Measurements from ENCODE around the gene ZFP3.
"Not testable (repeated sequence)": the region's sequence is repeated elsewhere in the genome, so short reads cannot be mapped to it uniquely, and the experiment has no call there.

ZFP3 gene

DNA sequence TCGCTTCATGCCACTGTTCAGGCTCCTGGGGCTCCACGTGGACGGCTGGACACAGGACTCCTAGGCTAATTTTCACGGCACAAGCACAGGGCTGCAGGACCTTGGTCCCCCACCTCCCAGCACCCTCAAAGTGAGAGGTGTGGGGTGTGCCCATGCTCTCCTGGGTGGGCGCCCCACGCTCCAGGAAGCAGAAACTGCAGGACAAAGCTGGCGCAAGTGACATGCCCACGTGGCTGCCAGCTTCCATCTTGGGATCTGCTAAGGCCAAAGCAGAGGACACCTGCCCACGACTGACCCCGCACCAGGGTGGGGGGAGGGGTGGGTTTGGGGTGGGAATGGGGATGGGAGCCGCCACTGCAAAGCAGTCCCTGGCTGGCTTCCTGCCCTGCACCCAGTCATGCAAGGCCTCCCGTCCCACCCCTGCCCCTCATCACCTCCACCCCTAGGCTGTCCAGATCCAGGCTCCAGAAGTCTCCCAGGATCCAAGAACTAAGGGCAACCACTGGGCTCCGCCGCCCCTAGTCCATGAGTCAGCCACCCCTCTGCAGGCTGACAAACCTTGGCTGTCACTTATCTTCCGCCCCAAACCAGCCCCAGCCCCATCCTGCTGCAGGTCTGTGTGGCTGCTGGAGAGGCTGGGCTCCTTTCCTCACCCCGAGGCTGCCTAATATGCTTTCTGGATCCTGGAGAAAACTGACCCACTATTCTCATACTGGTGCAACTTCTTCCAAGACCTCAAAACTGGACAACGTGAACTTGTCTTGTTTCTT is 48.6 kb downstream of the ZFP3 start:
- DNase-seq, result no peak

DNA sequence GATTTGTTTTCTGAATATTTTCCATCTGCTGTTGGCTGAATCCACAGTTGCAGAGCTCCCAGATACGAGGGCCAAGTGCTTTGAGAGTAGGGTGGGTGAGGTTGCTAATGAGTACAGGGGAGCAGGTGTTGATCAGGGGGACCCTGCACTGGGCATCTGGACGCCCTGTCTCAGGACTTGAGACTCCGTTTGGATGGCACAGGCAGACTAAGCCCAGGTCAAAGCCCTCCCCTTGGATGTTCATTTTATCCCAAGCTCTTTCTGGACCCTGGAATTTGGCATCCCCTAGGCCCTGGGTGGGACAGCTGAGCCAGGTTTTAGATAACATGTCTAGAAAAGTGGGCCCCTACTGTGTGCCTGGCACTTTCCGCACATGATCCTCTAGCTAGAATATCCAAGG is 49.6 kb downstream of the ZFP3 start:
- no peak for DNase-seq

- not testable (repeated sequence) for DNase-seq
Observed at GRCh38 chr17:5128387-5128786, 50.1 kb downstream of the ZFP3 start.

DNA sequence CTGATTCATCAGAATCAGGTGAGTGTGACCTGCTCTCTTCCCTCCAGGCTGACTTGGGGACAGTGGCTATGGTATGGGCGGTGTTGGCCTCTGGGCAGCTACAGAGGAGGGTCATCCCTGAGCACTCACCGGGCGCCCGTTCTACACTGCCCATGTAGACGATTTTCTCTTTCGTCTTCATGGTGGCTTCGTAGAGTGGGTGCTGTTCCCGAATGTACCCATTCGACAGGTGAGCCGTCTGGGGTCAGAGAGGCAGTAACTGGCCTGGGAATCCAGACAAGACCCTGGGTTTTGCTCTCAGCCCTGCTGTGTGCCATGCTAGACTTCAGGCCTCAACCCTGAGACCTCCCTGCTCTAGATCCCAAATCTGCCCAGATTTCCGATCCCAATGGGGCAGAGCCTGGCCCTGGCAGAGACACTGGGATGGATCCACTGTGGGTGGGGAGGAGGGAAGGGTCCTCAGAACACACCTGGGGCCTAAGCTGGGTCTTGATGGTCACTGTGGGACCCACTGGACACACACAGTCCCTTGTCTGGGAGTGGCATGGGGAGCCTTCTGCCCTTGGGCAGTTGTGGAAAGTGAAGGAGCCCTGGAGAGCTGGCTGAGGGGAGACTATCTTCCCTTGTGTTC is 50.8 kb downstream of the ZFP3 start:
- DNase-seq, result no peak

- DNase-seq, result not testable (repeated sequence)
Observed at GRCh38 chr17:5129770-5130169, 51.5 kb downstream of the ZFP3 start.

- DNase-seq, result not testable (repeated sequence)
Observed at GRCh38 chr17:5130261-5130660, 52.0 kb downstream of the ZFP3 start.

GRCh38 chr17:5130687-5131086 is 52.4 kb downstream of the ZFP3 start:
- not testable (repeated sequence) for DNase-seq

DNA sequence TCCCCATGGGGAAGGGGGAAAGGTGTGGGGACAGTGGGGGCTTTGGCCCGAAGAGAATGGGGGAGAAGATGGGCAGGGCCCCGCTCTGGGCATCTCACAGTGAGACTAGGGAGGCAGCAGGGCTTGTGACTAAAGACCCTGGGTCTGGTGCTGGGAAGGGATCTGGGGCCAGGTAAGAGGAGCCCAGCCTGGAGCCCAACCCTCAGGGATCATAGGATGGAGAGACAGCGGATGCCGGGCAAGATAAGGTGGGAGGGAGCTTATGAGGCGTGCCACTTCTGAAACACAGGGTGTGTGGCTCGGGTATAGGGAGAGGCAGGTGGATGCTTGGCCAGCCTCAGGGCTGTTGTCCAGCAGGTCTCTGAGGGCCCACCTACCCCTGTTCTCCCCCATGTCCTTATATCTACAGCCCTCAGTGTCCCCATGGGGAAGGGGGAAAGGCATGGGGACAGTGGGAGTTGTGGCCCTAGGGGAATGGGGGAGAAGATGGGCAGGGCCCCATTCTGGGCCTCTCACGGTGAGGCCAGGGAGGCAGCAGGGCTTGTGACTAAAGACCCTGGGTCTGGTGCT is 53.0 kb downstream of the ZFP3 start:
- DNase-seq, result no peak

- not testable (repeated sequence) for DNase-seq
Observed at GRCh38 chr17:5131799-5132502, 53.7 kb downstream of the ZFP3 start.

DNA sequence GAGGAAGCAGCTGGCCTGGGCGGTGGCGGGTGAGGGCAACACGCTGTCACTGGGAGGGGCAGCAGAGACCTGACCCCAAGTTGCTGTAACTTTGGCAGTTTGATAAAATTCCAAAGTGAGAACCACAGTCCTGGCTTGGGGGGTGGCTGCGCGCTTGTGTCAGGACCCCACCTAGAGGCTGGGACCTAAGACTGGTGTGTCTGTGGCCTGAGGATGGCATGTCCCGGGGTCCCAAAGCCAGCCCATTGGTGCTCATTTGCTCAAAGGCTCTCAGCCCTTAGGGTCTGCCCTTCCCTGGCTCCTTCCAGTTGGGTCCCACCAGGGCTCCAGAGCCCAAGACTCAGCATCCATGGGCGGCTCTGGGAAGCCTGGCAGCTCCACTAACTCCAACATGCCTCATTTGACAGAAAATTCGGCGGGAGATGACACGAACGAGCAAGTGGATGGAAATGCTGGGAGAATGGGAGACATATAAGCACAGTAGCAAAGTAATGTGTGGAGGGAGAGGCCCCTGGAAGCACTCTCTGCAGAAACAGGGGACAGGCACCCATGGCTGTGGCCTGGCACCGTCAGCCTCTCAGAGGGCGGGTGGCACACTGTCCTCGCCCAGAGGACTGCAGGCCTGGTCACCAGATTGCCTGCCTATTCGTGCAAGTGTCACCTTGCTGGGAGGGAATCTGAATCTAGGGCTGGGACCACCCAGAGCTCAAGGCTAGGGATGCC is 54.4 kb downstream of the ZFP3 start:
- not testable (repeated sequence) for DNase-seq

DNA sequence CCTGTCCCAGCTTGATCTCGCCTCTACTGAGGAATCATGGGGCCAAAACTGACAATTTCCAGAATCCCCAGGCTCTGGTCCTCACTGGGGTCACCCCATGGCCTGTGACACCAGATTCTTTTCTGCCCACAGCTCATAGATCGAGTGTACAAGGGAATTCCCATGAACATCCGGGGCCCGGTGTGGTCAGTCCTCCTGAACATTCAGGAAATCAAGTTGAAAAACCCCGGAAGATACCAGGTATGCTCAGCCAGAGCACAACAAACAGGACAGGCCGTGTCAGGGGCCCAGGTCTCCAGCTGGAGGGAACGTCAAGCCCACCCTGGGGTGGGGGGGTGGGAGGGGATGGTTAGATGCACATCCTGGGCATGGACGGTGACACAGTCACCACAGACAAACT is 55.0 kb downstream of the ZFP3 start:
- no peak for DNase-seq

DNA sequence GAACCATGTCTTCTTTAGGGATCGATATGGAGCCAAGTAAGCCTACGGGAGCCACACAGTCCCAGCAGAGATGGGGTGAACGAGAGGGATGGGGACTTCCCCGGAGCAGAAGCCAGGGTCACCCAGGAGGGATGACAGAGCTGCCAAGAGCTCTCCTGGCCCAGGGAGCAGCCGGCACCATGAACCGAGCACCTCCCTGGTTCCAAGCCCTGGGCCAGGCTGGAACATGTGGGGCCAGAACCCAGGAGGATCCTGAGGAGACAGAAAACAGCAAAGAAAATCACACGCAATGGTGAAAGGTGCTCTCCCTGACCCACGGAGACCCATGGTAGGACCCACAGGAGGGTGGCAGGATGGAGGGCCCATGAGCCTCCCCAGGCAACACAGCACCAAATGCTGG is 55.7 kb downstream of the ZFP3 start:
- not testable (repeated sequence) for DNase-seq

DNA sequence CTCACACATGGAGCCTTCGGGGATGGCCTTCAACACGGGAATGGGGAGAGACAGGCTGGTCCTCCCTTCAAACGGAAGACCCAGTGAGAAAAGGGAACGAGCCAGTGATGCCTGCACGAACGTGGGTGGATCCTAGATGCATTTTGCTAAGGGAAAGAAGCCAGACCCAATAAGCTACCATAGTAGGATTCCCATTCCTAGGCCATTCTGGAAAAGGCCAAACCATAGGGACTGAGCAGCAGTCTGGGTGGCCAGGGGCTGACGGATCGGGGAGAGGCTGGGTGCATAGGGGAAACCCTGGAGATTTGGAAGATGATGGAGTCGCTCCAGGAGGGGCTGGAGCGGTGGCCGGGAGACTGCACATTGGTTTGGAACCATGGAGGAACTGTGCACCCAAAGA is 56.3 kb downstream of the ZFP3 start:
- DNase-seq, result not testable (repeated sequence)

GRCh38 chr17:5135131-5135712 is 57.0 kb downstream of the ZFP3 start:
- not testable (repeated sequence) for DNase-seq

- no peak for DNase-seq
Observed at GRCh38 chr17:5135726-5136579, 57.7 kb downstream of the ZFP3 start.

DNA sequence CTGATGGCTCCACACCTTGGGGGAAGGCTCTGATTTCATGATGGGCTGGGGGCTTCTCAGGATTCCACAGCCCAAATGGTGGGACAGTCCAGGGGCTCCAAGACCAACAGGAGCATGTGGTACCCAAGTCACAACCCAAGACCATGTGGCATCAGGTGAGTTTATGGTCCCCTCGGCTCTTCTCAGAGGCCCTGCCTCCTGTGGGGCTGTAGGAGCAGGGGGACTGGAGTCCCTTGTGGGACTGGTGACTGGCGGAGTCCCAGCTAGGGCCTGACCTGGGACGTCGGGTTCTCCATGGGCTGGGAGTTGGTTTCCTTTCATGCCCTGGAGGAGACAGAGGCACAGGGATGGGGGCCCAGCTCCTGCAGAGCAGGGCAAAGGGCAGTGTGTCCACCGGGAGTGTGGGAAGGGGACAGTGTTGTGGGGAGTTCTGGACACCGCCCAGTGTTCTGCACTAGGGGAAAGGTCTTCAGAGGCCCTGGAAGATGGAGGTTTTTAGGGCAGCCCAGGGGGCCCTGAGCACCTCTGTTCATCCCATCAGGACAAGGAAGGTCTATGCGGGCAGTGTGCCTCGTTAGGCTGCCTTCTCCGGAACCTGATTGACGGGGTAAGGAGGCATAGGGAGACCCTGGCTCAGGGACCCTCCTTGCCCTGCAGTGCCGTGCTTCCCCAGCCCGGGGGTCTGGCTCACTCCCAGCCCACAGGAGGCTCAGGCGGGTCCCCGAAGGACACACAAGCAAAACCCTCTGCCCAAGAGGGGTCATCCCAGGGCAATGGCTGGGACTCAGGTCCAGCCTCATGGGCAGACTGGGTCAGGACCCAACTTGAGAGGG is 58.5 kb downstream of the ZFP3 start:
- DNase-seq, result not testable (repeated sequence)

GRCh38 chr17:5137511-5138197 is 59.4 kb downstream of the ZFP3 start:
- DNase-seq, result not testable (repeated sequence)

DNA sequence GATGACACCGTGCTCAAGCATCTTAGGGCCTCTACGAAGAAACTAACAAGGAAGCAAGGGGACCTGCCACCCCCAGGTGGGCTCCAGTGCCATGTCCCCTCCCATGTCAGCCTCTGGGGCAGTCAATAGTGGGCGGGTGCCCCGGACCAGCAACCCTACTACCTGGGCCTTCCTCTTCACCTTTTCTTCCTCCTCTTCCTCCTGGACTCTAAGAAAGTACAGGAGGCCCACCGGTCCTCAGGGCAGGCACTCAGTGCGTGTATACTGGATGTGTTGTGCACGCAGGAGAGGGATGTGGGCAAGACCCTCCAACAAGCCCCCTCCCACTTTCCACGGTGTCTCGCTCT is 59.9 kb downstream of the ZFP3 start:
- not testable (repeated sequence) for DNase-seq

- DNase-seq, result no peak
Observed at GRCh38 chr17:5138616-5139457, 60.6 kb downstream of the ZFP3 start.
